IMR-90 (cell line): ENCODE measurements around the gene MFAP3L. TPM values are rescaled to one million over a fixed set of nuclear protein-coding genes. Genes with fewer than 3 reads are reported as not detected.

Source experiments
- ATAC-seq: fragments of 200-7000 bp; cut with Tn5 transposase; 2 replicates; pipeline ENCODE4 v1.9.1; 2020; ENCODE audit warnings: low read depth, mild to moderate bottlenecking, moderate library complexity
- BruUV-seq: library from RNA; stranded (reverse); fragments of 400-500 nt; replicated peaks from 2 replicates; lab custom pipeline; 2021; lab: Mats Ljungman, UMichigan
- CTCF ChIA-PET: fragments of 300-600 bp; formaldehyde crosslinking; extraction: SDS; loops from one replicate; lab custom pipeline; 2021; ENCODE audit warnings: antibody characterized with exemption; lab: Yijun Ruan, JAX
- POLR2A ChIA-PET: fragments of 300-600 bp; sonication (Branson Sonifier 250); formaldehyde crosslinking; loops from one replicate; lab custom pipeline; 2022; ENCODE audit warnings: antibody characterized with exemption; ENCODE audit not compliant: unreplicated experiment; lab: Charles Lee
- DNase-seq: peaks from one replicate; pipeline ENCODE4 v3.0.0; 2013
- H2AFZ ChIP-seq: replicated peaks from 2 replicates; pipeline ENCODE3; 2013; ENCODE audit warnings: low read length, mild to moderate bottlenecking; ENCODE audit not compliant: poor library complexity
- H2AK5ac ChIP-seq: 2 replicates; pipeline ENCODE4 v1.6.1; 2013; ENCODE audit warnings: low read depth, low read length, inconsistent platforms
- H2AK9ac ChIP-seq: replicated peaks from 2 replicates; pipeline ENCODE3; 2013; ENCODE audit warnings: mild to moderate bottlenecking, low read depth, low read length, moderate library complexity; ENCODE audit not compliant: poor library complexity
- H2BK120ac ChIP-seq: 2 replicates; pipeline ENCODE4 v1.6.1; 2013; ENCODE audit warnings: low read depth, low read length, inconsistent platforms
- H2BK15ac ChIP-seq: 3 replicates; pipeline ENCODE4 v1.6.1; 2013; ENCODE audit warnings: low read depth, low read length, inconsistent platforms
- H2BK20ac ChIP-seq: 2 replicates; pipeline ENCODE4 v1.6.1; 2013; ENCODE audit warnings: low read depth, mild to moderate bottlenecking, inconsistent platforms, low read length, moderate library complexity
- H2BK5ac ChIP-seq: 2 replicates; pipeline ENCODE4 v1.6.1; 2013; ENCODE audit warnings: mild to moderate bottlenecking, low read depth, low read length, inconsistent platforms; ENCODE audit not compliant: poor library complexity, severe bottlenecking
- H3K14ac ChIP-seq: replicated peaks from 2 replicates; pipeline ENCODE4 v1.6.1; 2013; ENCODE audit warnings: low read depth, low read length, inconsistent platforms
- H3K18ac ChIP-seq: 2 replicates; pipeline ENCODE4 v1.6.1; 2013; ENCODE audit warnings: low read depth, low read length, control low read depth
- H3K23ac ChIP-seq: 2 replicates; pipeline ENCODE4 v1.6.1; 2013; ENCODE audit warnings: low read depth, low read length, inconsistent platforms
- H3K27ac ChIP-seq: 2 replicates; pipeline ENCODE4 v1.5.1; 2013; ENCODE audit warnings: mild to moderate bottlenecking, control low read depth, low read length; ENCODE audit not compliant: insufficient read depth
- H3K27me3 ChIP-seq: 2 replicates; pipeline ENCODE4 v1.6.1; 2013; ENCODE audit warnings: low read length; ENCODE audit not compliant: control insufficient read depth, insufficient read depth
- H3K36me3 ChIP-seq: 2 replicates; pipeline ENCODE4 v1.6.1; 2013; ENCODE audit warnings: low read length, mixed read lengths; ENCODE audit not compliant: control insufficient read depth, insufficient read depth
- H3K4ac ChIP-seq: 2 replicates; pipeline ENCODE4 v1.6.1; 2013; ENCODE audit warnings: low read depth, low read length, inconsistent platforms
- H3K4me1 ChIP-seq: 2 replicates; pipeline ENCODE4 v1.6.1; 2013; ENCODE audit warnings: low read length, mixed read lengths; ENCODE audit not compliant: control insufficient read depth, insufficient read depth
- H3K4me2 ChIP-seq: 2 replicates; pipeline ENCODE4 v1.6.1; 2013; ENCODE audit warnings: low read depth, mild to moderate bottlenecking, control low read depth, low read length, moderate library complexity
- H3K4me3 ChIP-seq: 2 replicates; pipeline ENCODE4 v1.5.1; 2013; ENCODE audit warnings: low read depth, mild to moderate bottlenecking, control low read depth, low read length, moderate library complexity; ENCODE audit not compliant: insufficient read depth
- H3K56ac ChIP-seq: 2 replicates; pipeline ENCODE4 v1.6.1; 2013; ENCODE audit warnings: low read length, inconsistent platforms; ENCODE audit not compliant: insufficient read depth; ENCODE audit errors: extremely low read depth
- H3K79me1 ChIP-seq, 2 experiments: 2 replicates each; pipeline ENCODE4 v1.6.1; 2013; ENCODE audit warnings: low read length in 2 of 2, inconsistent platforms in 1 of 2, low read depth in 1 of 2
- H3K9ac ChIP-seq: 2 replicates; pipeline ENCODE4 v1.6.1; 2013; ENCODE audit warnings: low read depth, low read length, control low read depth
- H3K9me1 ChIP-seq: 2 replicates; pipeline ENCODE4 v1.6.1; 2013; ENCODE audit warnings: low read length, inconsistent platforms; ENCODE audit not compliant: insufficient read depth
- H3K9me3 ChIP-seq: 2 replicates; pipeline ENCODE4 v1.6.1; 2013; ENCODE audit warnings: low read length; ENCODE audit not compliant: control insufficient read depth, insufficient read depth
- H4K20me1 ChIP-seq: 2 replicates; pipeline ENCODE4 v1.6.1; 2013; ENCODE audit warnings: low read length, inconsistent platforms; ENCODE audit not compliant: insufficient read depth
- H4K5ac ChIP-seq: 2 replicates; pipeline ENCODE4 v1.6.1; 2013; ENCODE audit warnings: mild to moderate bottlenecking, low read depth, low read length, control low read depth
- H4K8ac ChIP-seq, 2 experiments: 2 replicates each; pipeline ENCODE4 v1.6.1; 2013; ENCODE audit warnings: low read depth in 2 of 2, low read length in 2 of 2, control low read depth in 1 of 2, inconsistent platforms in 1 of 2
- H4K91ac ChIP-seq: 2 replicates; pipeline ENCODE4 v1.6.1; 2013; ENCODE audit warnings: low read depth, low read length, inconsistent platforms; ENCODE audit not compliant: insufficient read depth
- BHLHE40 ChIP-seq: fragments of 150-350 bp; IDR thresholded peaks from 2 replicates; pipeline ENCODE4 v1.6.1; 2016; ENCODE audit warnings: mild to moderate bottlenecking, low read depth, low read length
- CEBPB ChIP-seq: IDR thresholded peaks from 2 replicates; pipeline ENCODE4 v1.6.1; 2012; ENCODE audit warnings: low read depth, low read length, improper control_type of control experiment
- CHD1 ChIP-seq: IDR thresholded peaks from 2 replicates; pipeline ENCODE4 v1.6.1; 2012; ENCODE audit warnings: low read depth, low read length, improper control_type of control experiment
- FOS ChIP-seq: fragments of 150-350 bp; IDR thresholded peaks from 2 replicates; pipeline ENCODE4 v1.6.1; 2016; ENCODE audit warnings: low read depth, low read length
- MAFK ChIP-seq: IDR thresholded peaks from 2 replicates; pipeline ENCODE4 v1.6.1; 2012; ENCODE audit warnings: low read depth, low read length, improper control_type of control experiment
- MAZ ChIP-seq: IDR thresholded peaks from 2 replicates; pipeline ENCODE4 v1.6.1; 2012; ENCODE audit warnings: low read depth, mild to moderate bottlenecking, low read length, improper control_type of control experiment, moderate library complexity, borderline replicate concordance
- MXI1 ChIP-seq: IDR thresholded peaks from 2 replicates; pipeline ENCODE4 v1.6.1; 2012; ENCODE audit warnings: low read depth, mild to moderate bottlenecking, low read length, moderate library complexity, borderline replicate concordance
- NFE2L2 ChIP-seq: fragments of 150-350 bp; IDR thresholded peaks from 2 replicates; pipeline ENCODE4 v1.6.1; 2016; ENCODE audit warnings: low read depth, mild to moderate bottlenecking, low read length
- POLR2A ChIP-seq: IDR thresholded peaks from 2 replicates; pipeline ENCODE4 v1.6.1; 2012; ENCODE audit warnings: mild to moderate bottlenecking, low read depth, low read length
- RAD21 ChIP-seq: IDR thresholded peaks from 2 replicates; pipeline ENCODE4 v1.6.1; 2012; ENCODE audit warnings: low read length, improper control_type of control experiment
- RCOR1 ChIP-seq: IDR thresholded peaks from 2 replicates; pipeline ENCODE4 v1.6.1; 2012; ENCODE audit warnings: mild to moderate bottlenecking, low read length, improper control_type of control experiment; ENCODE audit not compliant: insufficient replicate concordance
- RFX5 ChIP-seq: IDR thresholded peaks from 2 replicates; pipeline ENCODE4 v1.8.0; 2012; ENCODE audit warnings: low read depth, mild to moderate bottlenecking, low read length, moderate library complexity
- SMC3 ChIP-seq: fragments of 150-350 bp; IDR thresholded peaks from 2 replicates; pipeline ENCODE4 v1.6.1; 2016; ENCODE audit warnings: low read depth, mild to moderate bottlenecking, antibody characterized with exemption, low read length, moderate library complexity
- WGBS, 2 experiments: methylation state at CpG; one replicate each; pipeline versions ENCODE4 v1.1.5 to v1.1.7; 2013; ENCODE audit warnings: missing lambda C conversion rate in 2 of 2; ENCODE audit not compliant: insufficient read length in 1 of 2; ENCODE audit errors: extremely low coverage in 2 of 2; 5-methylcytosine and 5-hydroxymethylcytosine counted together
- dilution Hi-C: fragments of 300-500 bp; cut with HindIII; formaldehyde crosslinking; loops from one replicate; pipeline ENCODE4 v1.14.3; 2018; ENCODE audit warnings: low sequenced_read_pairs; ENCODE audit not compliant: unreplicated experiment
- in situ Hi-C: fragments of 300-500 bp; cut with MboI; formaldehyde crosslinking; loops from 3 replicates; pipeline ENCODE4 v1.14.3; 2019; ENCODE audit warnings: low sequenced_read_pairs, inconsistent platforms, mixed read lengths
- intact Hi-C: fragments of 100-400 bp; cut with micrococcal nuclease; formaldehyde crosslinking; loops from 2 replicates; pipeline ENCODE4 v1.10.0; 2022
- polyA plus RNA-seq, 3 experiments: library from polyadenylated mRNA; depleted of rRNA; stranded (reverse); fragments of >200 nt; gene quantifications; 2 replicates each; pipeline ENCODE4 v1.2.3, GENCODE V29; 2012; ENCODE audit warnings: low replicate concordance in 1 of 3
- total RNA-seq: library from RNA; depleted of rRNA; stranded (reverse); fragments of >200 nt; gene quantifications from 2 replicates; pipeline ENCODE4 v1.2.3, GENCODE V29; 2012
- TF ChIP-seq, protein P1 (sequence below): conservative IDR thresholded peaks from 2 replicates; pipeline ENCODE4 v1.5.1; 2012; ENCODE audit warnings: mild to moderate bottlenecking, low read depth, low read length, improper control_type of control experiment
- TF ChIP-seq, protein P2 (sequence below): fragments of 150-350 bp; IDR thresholded peaks from 2 replicates; pipeline ENCODE4 v1.6.1; 2017; ENCODE audit warnings: mild to moderate bottlenecking, antibody characterized with exemption, low read length, low read depth
- TF ChIP-seq, protein P3 (sequence below): fragments of 150-350 bp; IDR thresholded peaks from 2 replicates; pipeline ENCODE4 v1.6.1; 2016; ENCODE audit warnings: low read depth, mild to moderate bottlenecking, low read length, moderate library complexity, borderline replicate concordance

The MFAP3L gene
- total and polyA plus RNA-seq, 2 of the 4 experiments (the other 2 are of a cell fraction) = 0.22 to 0.36 TPM

DNA sequence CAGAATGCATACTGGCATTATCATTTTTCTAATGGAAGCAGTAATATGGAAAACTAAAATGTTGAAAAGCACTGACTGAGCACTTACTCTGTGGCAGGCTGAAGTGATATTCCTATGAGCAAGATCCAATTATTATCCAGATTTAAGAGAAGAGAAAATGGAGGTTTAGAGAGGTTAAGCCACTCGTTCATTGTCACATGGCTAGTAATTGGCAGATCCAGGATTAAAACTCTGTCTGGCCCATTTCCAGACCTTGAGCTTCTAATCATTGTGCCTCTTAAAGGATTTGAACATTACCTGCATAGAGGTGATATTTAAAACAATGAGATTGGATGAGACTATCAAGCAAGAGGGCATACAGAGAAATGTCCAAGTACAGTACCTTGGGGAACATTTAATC, 80.6 kb downstream of the MFAP3L start:
- POLR2A ChIA-PET = no interaction called here
- TF ChIP-seq MAZ (no peak), POLR2A (no peak), NFE2L2 (no peak), FOS (no peak), RCOR1 (no peak), RFX5 (no peak), CEBPB (no peak), MAFK (no peak), MXI1 (no peak), CHD1 (no peak), RAD21 (no peak), BHLHE40 (no peak), SMC3 (no peak)
- TF ChIP-seq, protein P1, sequence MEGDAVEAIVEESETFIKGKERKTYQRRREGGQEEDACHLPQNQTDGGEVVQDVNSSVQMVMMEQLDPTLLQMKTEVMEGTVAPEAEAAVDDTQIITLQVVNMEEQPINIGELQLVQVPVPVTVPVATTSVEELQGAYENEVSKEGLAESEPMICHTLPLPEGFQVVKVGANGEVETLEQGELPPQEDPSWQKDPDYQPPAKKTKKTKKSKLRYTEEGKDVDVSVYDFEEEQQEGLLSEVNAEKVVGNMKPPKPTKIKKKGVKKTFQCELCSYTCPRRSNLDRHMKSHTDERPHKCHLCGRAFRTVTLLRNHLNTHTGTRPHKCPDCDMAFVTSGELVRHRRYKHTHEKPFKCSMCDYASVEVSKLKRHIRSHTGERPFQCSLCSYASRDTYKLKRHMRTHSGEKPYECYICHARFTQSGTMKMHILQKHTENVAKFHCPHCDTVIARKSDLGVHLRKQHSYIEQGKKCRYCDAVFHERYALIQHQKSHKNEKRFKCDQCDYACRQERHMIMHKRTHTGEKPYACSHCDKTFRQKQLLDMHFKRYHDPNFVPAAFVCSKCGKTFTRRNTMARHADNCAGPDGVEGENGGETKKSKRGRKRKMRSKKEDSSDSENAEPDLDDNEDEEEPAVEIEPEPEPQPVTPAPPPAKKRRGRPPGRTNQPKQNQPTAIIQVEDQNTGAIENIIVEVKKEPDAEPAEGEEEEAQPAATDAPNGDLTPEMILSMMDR = no peak
- TF ChIP-seq, protein P2, sequence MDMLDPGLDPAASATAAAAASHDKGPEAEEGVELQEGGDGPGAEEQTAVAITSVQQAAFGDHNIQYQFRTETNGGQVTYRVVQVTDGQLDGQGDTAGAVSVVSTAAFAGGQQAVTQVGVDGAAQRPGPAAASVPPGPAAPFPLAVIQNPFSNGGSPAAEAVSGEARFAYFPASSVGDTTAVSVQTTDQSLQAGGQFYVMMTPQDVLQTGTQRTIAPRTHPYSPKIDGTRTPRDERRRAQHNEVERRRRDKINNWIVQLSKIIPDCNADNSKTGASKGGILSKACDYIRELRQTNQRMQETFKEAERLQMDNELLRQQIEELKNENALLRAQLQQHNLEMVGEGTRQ = no peak
- TF ChIP-seq, protein P3, sequence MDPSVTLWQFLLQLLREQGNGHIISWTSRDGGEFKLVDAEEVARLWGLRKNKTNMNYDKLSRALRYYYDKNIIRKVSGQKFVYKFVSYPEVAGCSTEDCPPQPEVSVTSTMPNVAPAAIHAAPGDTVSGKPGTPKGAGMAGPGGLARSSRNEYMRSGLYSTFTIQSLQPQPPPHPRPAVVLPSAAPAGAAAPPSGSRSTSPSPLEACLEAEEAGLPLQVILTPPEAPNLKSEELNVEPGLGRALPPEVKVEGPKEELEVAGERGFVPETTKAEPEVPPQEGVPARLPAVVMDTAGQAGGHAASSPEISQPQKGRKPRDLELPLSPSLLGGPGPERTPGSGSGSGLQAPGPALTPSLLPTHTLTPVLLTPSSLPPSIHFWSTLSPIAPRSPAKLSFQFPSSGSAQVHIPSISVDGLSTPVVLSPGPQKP = no peak
- Histone ChIP-seq H2BK5ac (no peak overlapping the region), H3K4me1 (no peaks in the 10 kb centered on the region), H4K20me1 (no peaks in the 10 kb centered on the region), H2AK5ac (no peak overlapping the region), H3K4me3 (no peak overlapping the region), H3K4ac (no peak overlapping the region), H4K5ac (no peak overlapping the region), H3K4me2 (no peak overlapping the region), H2BK120ac (no peak overlapping the region), H3K79me1 (no peaks in the 10 kb centered on the region), H2BK15ac (no peak overlapping the region), H3K9ac (no peak overlapping the region), H2BK20ac (no peak overlapping the region), H3K23ac (no peak overlapping the region), H4K91ac (no peak overlapping the region), H3K56ac (no peak overlapping the region), H3K14ac (no peak overlapping the region), H2AK9ac (no peak overlapping the region), H3K9me3 (no peaks in the 10 kb centered on the region), H3K18ac (no peak overlapping the region), H4K8ac (no peak overlapping the region), H3K9me1 (no peaks in the 10 kb centered on the region), H2AFZ (no peak overlapping the region), H3K27ac (no peak overlapping the region), H3K27me3 (no peaks in the 10 kb centered on the region), H3K36me3 (no peaks in the 10 kb centered on the region)
- dilution Hi-C loops = no loop called here
- no TSS peak for BruUV-seq
- intact Hi-C loops = no loop called here
- DNase-seq = no peak
- CTCF ChIA-PET = no interaction called here
- in situ Hi-C loops = no loop called here
- no peak for ATAC-seq
- no CpG with 5 or more reads among the region's 1 CpG for WGBS, 2 experiments
